K562 (cell line): Measurements from ENCODE around the gene TRIM60. TPM values are rescaled to one million over a fixed set of nuclear protein-coding genes. Genes with fewer than 3 reads are reported as not detected.
A peak's percentile ranks its signal among the peaks of the same experiment; 100 is the strongest.

ENCODE experiments used
- ATAC-seq: fragments of 200-7000 bp; cut with Tn5 transposase; 3 replicates; pipeline ENCODE4 v1.9.1; 2020; ENCODE audit warnings: moderate library complexity
- BruUV-seq: library from RNA; stranded (reverse); fragments of 400-500 nt; replicated peaks from 2 replicates; lab custom pipeline; 2021; lab: Mats Ljungman, UMichigan
- CTCF ChIA-PET: fragments of 300-600 bp; formaldehyde crosslinking; extraction: SDS; loops from one replicate; lab custom pipeline; 2021; ENCODE audit warnings: low intra/inter-chr PET ratio; lab: Yijun Ruan, JAX
- POLR2A ChIA-PET: fragments of 300-600, 350-650 bp; sonication (Branson Sonifier 250); formaldehyde crosslinking; extraction: SDS; loops from one replicate; lab custom pipeline; 2021; ENCODE audit warnings: antibody characterized with exemption, inconsistent platforms; lab: Yijun Ruan, JAX
- DNase-seq, 4 experiments: peaks; one replicate each; pipeline versions ENCODE4 v3.0.0 to v3.0.0-alpha.2; 2011 to 2018; ENCODE audit warnings: low spot score in 3 of 4, mixed read lengths in 3 of 4; ENCODE audit errors: extremely low read depth in 1 of 4
- FAIRE-seq: peaks from 2 replicates; lab custom pipeline; 2011; peaks lifted over from hg19 to GRCh38; lab: Jason Lieb, UNC
- H2AFZ ChIP-seq: 2 replicates; pipeline ENCODE4 v1.6.0; 2011; ENCODE audit warnings: low read depth, low read length, control low read depth, inconsistent platforms
- H3K27ac ChIP-seq: fragments of 200-600 bp; 3 replicates; pipeline ENCODE4 v1.8.0; 2011; ENCODE audit warnings: low read depth, mild to moderate bottlenecking, control low read depth, inconsistent platforms, low read length, moderate library complexity, mixed read lengths; ENCODE audit errors: extremely low read depth
- H3K27me3 ChIP-seq, 2 experiments: fragments of 300-600 bp in 1 of 2; 2 replicates in 1 of 2; 3 replicates in 1 of 2; pipeline versions ENCODE4 v1.6.0 to v1.8.0; 2011; ENCODE audit warnings: inconsistent platforms in 2 of 2, low read length in 2 of 2, mild to moderate bottlenecking in 1 of 2, mixed read lengths in 1 of 2, moderate library complexity in 1 of 2; ENCODE audit not compliant: control insufficient read depth in 2 of 2, insufficient read depth in 2 of 2
- H3K36me3 ChIP-seq: fragments of 300-600 bp; 3 replicates; pipeline ENCODE4 v1.8.0; 2011; ENCODE audit warnings: mild to moderate bottlenecking, low read length, inconsistent platforms; ENCODE audit not compliant: control insufficient read depth, insufficient read depth
- H3K4me1 ChIP-seq, 2 experiments: fragments of 200-600 bp in 1 of 2; replicated peaks in 1 of 2; 2 replicates in 1 of 2; 3 replicates in 1 of 2; pipeline versions ENCODE4 v1.5.1 to v1.8.0; 2011; ENCODE audit warnings: inconsistent platforms in 2 of 2, low read length in 2 of 2, mild to moderate bottlenecking in 1 of 2, mixed read lengths in 1 of 2, moderate library complexity in 1 of 2; ENCODE audit not compliant: control insufficient read depth in 2 of 2, insufficient read depth in 2 of 2
- H3K4me2 ChIP-seq: 2 replicates; pipeline ENCODE4 v1.6.1; 2011; ENCODE audit warnings: low read length, control low read depth, inconsistent platforms, mixed read lengths; ENCODE audit not compliant: insufficient read depth
- H3K4me3 ChIP-seq: fragments of 200-600 bp; sonication (generic), shearing (Covaris generic); 2 replicates; pipeline ENCODE4 v1.5.1; 2016; ENCODE audit warnings: control low read depth, inconsistent platforms
- H3K79me2 ChIP-seq: fragments of 200-600 bp; 3 replicates; pipeline ENCODE4 v1.8.0; 2011; ENCODE audit warnings: low read length, inconsistent platforms; ENCODE audit not compliant: control insufficient read depth, insufficient read depth
- H3K9ac ChIP-seq, 2 experiments: 2 replicates each; pipeline versions ENCODE4 v1.6.0 to v1.6.1; 2011; ENCODE audit warnings: low read depth in 2 of 2, low read length in 2 of 2, control low read depth in 1 of 2, inconsistent platforms in 1 of 2, mild to moderate bottlenecking in 1 of 2, mixed read lengths in 1 of 2; ENCODE audit not compliant: insufficient read depth in 1 of 2
- H3K9me1 ChIP-seq: one replicate; pipeline ENCODE4 v1.6.0; 2011; ENCODE audit warnings: inconsistent platforms, mild to moderate bottlenecking, low read length, moderate library complexity; ENCODE audit not compliant: control insufficient read depth, insufficient read depth
- H3K9me3 ChIP-seq: replicated peaks from 2 replicates; pipeline ENCODE4 v1.5.1; 2011; ENCODE audit warnings: low read depth, low read length, inconsistent platforms; ENCODE audit not compliant: control insufficient read depth, insufficient read depth
- H4K20me1 ChIP-seq: replicated peaks from 2 replicates; pipeline ENCODE4 v1.6.1; 2011; ENCODE audit warnings: low read length, inconsistent platforms, mixed read lengths; ENCODE audit not compliant: control insufficient read depth, insufficient read depth
- ARID3B ChIP-seq: fragments of 250-450 bp; sonication (Bioruptor Pico); IDR thresholded peaks from 2 replicates; pipeline ENCODE4 v1.4.0; 2020; ENCODE audit warnings: borderline replicate concordance
- CBFA2T3 ChIP-seq: fragments of 450-650 bp; IDR thresholded peaks from 2 replicates; pipeline ENCODE4 v1.6.1; 2017
- CTCF ChIP-seq, 3 experiments: IDR thresholded peaks in 2 of 3; conservative IDR thresholded peaks in 1 of 3; 2 replicates each; pipeline ENCODE4 v1.5.1; 2011 to 2012; ENCODE audit warnings: low read length in 3 of 3, mild to moderate bottlenecking in 3 of 3, control low read depth in 2 of 3, improper control_type of control experiment in 1 of 3, inconsistent platforms in 1 of 3, low read depth in 1 of 3, mixed read lengths in 1 of 3, moderate library complexity in 1 of 3; ENCODE audit not compliant: insufficient read depth in 2 of 3
- NCOR1 ChIP-seq: fragments of 450-650 bp; IDR thresholded peaks from 2 replicates; pipeline ENCODE4 v1.6.1; 2016; ENCODE audit warnings: mild to moderate bottlenecking, moderate library complexity
- PRDM10 ChIP-seq: fragments of 450-650 bp; IDR thresholded peaks from 2 replicates; pipeline ENCODE4 v1.6.1; 2018; ENCODE audit not compliant: partially characterized antibody
- RAD21 ChIP-seq, 2 experiments: fragments of 250-450 bp in 1 of 2; fragments of 450-650 bp in 1 of 2; sonication (Bioruptor Pico) in 1 of 2; formaldehyde crosslinking in 1 of 2; IDR thresholded peaks in 1 of 2; conservative IDR thresholded peaks in 1 of 2; 2 replicates each; pipeline versions ENCODE4 v1.4.0 to v1.8.0; 2020 to 2022; ENCODE audit warnings: mild to moderate bottlenecking in 2 of 2, moderate library complexity in 1 of 2
- SMC3 ChIP-seq: conservative IDR thresholded peaks from 2 replicates; pipeline ENCODE4 v1.6.1; 2011; ENCODE audit warnings: low read depth, low read length, improper control_type of control experiment; ENCODE audit not compliant: insufficient read depth
- TAL1 ChIP-seq: fragments of 450-650 bp; IDR thresholded peaks from 2 replicates; pipeline ENCODE4 v1.6.1; 2016; ENCODE audit warnings: mild to moderate bottlenecking
- TCF3 ChIP-seq: sonication (generic); formaldehyde crosslinking; IDR thresholded peaks from 2 replicates; pipeline ENCODE4 v1.4.0; 2020; ENCODE audit warnings: mild to moderate bottlenecking, missing genetic modification reagents
- WGBS: fragments of 100-300 bp; shearing (Covaris generic); methylation state at CpG from one replicate; pipeline ENCODE4 v1.1.6; 2016; ENCODE audit warnings: low coverage, mixed read lengths; ENCODE audit not compliant: insufficient coverage; ENCODE audit errors: missing lambda C conversion rate; 5-methylcytosine and 5-hydroxymethylcytosine counted together
- in situ Hi-C: fragments of 300-500 bp; cut with MboI; formaldehyde crosslinking; loops from 4 replicates; pipeline ENCODE4 v1.15.0; 2018; ENCODE audit warnings: inconsistent platforms, mixed read lengths
- intact Hi-C: fragments of 100-400 bp; cut with micrococcal nuclease; formaldehyde crosslinking; loops from 2 replicates; pipeline ENCODE4 v1.14.2; 2022
- polyA plus RNA-seq, 8 experiments: library from polyadenylated mRNA; depleted of rRNA in 4 of 8; stranded (reverse) in 5 of 8; unstranded in 3 of 8; fragments of >200 nt; fragmentation: Nextera tagmentation in 2 of 8; fragmentation: Illumina TruSeq in 1 of 8; extraction: Ambion mirVana in 2 of 8; extraction: Trizol in 1 of 8; gene quantifications; 2 replicates each; pipeline versions ENCODE4 v1.2.1 to v1.2.3, GENCODE V29; 2011 to 2014; ENCODE audit warnings: inconsistent platforms in 1 of 8, missing spikeins in 1 of 8
- total RNA-seq, 7 experiments: library from RNA; depleted of rRNA in 6 of 7; stranded (reverse); fragments of >200 nt in 6 of 7; fragmentation: Illumina TruSeq in 2 of 7; extraction: Trizol in 2 of 7; gene quantifications; 2 replicates each; pipeline versions ENCODE4 v1.2.1 to v1.2.3, GENCODE V29; 2011 to 2021; ENCODE audit warnings: low replicate concordance in 1 of 7
- TF ChIP-seq, protein P1 (sequence below): fragments of 200-800 bp; sonication (Bioruptor generic); IDR thresholded peaks from 2 replicates; pipeline ENCODE4 v1.6.1; 2017; ENCODE audit warnings: missing genetic modification characterization, missing compliant biosample characterization

The TRIM60 gene
- total and polyA plus RNA-seq, 9 of the 15 experiments (the other 6 are each of a cell fraction or from before 2014, with no cell fraction given), result not detected

- WGBS, result 0% methylated on average over 2 of the region's 2 CpGs
- ChIA-PET POLR2A (no interaction called here), CTCF (no interaction called here)
- intact Hi-C loops, result loop anchor here (2.0 to 5.0 kb wide), 3 partner anchors 60 to 1440 kb away; no protein-coding TSS in a partner anchor
- no peak overlapping the region for H3K27ac ChIP-seq
- TF ChIP-seq ARID3B, result no peak
- TF ChIP-seq CTCF (IDR thresholded peaks at IDR 0.05 in 2 of 3, conservative IDR thresholded peaks at IDR 0.05 in 1 of 3; ENCODE audit: insufficient read depth in 2 of 3, low read depth in 1 of 3, low read length in 3 of 3), result peak; percentile 41 to 60 (median 49); a peak in 4 of 6 replicates
- TF ChIP-seq TAL1, result 0 out of 2 replicates have a peak, but pooled peaks have one; percentile 12
- TF ChIP-seq NCOR1, result 0 out of 2 replicates have a peak, but pooled peaks have one; percentile 7
- peak; percentile 52 for TF ChIP-seq CBFA2T3
- TF ChIP-seq RAD21 (CRISPR knock-in tag; conservative IDR thresholded peaks at IDR 0.05 in 1 of 2, IDR thresholded peaks at IDR 0.05 in 1 of 2), result peak; percentile 30 to 54; a peak in 3 of 4 replicates
- TF ChIP-seq PRDM10, result no peak
- TF ChIP-seq, protein P1, sequence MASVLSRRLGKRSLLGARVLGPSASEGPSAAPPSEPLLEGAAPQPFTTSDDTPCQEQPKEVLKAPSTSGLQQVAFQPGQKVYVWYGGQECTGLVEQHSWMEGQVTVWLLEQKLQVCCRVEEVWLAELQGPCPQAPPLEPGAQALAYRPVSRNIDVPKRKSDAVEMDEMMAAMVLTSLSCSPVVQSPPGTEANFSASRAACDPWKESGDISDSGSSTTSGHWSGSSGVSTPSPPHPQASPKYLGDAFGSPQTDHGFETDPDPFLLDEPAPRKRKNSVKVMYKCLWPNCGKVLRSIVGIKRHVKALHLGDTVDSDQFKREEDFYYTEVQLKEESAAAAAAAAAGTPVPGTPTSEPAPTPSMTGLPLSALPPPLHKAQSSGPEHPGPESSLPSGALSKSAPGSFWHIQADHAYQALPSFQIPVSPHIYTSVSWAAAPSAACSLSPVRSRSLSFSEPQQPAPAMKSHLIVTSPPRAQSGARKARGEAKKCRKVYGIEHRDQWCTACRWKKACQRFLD (CRISPR knock-in tag), result no peak
- peak; percentile 42; the same call in 1 of the 2 replicates for TF ChIP-seq TCF3 (CRISPR knock-in tag)
- TF ChIP-seq SMC3, result 0 out of 2 replicates have a peak, but pooled peaks have one; percentile 11
- no peak overlapping the region for H3K4me3 ChIP-seq
- no peak overlapping the region for H3K4me2 ChIP-seq
- no peaks in the 10 kb centered on the region for H3K36me3 ChIP-seq
- H3K9me3 ChIP-seq, result no peaks in the 10 kb centered on the region
- H3K4me1 ChIP-seq, result no peaks in the 10 kb centered on the region
- peak; percentile 57 for ATAC-seq
- in situ Hi-C loops, result no loop called here
- no peak overlapping the region for H3K9ac ChIP-seq
- no peak overlapping the region for H2AFZ ChIP-seq
- no TSS peak for BruUV-seq
- H3K27me3 ChIP-seq, result peaks cover 4 to 11% of the 10 kb centered on the region in 2 experiments; a peak in 3 of 5 replicates
- no peaks in the 10 kb centered on the region for H4K20me1 ChIP-seq
- no peak for FAIRE-seq
- H3K9me1 ChIP-seq, result no peaks in the 10 kb centered on the region
- no peaks in the 10 kb centered on the region for H3K79me2 ChIP-seq
- DNase-seq, result peak in 2 of 4 experiments; percentile 14 to 53
These were observed 34.5 kb upstream of the TRIM60 start for GRCh38 chr4:164997324-164997723.
